GM12873 (cell line): Measurements from ENCODE around the gene ODF2L.

ENCODE experiments used
- CTCF ChIP-seq: IDR thresholded peaks from 2 replicates; pipeline ENCODE4 v1.5.1; 2012; ENCODE audit warnings: low read depth, mild to moderate bottlenecking, moderate library complexity, low read length, control low read depth; ENCODE audit not compliant: insufficient read depth; ENCODE audit errors: missing control alignments

Gene ODF2L

GRCh38 chr1:86416343-86416742 lies 20.2 kb upstream of the ODF2L start:
- no peak for TF ChIP-seq CTCF

GRCh38 chr1:86410879-86411278 lies 14.8 kb upstream of the ODF2L start:
- no peak for TF ChIP-seq CTCF

- TF ChIP-seq CTCF: no peak
These were observed 13.4 kb upstream of the ODF2L start for GRCh38 chr1:86409416-86410021.

GRCh38 chr1:86396498-86396890 lies 371 bp upstream of the ODF2L start:
- TF ChIP-seq CTCF: no peak

- no peak for TF ChIP-seq CTCF
These were observed 1.7 kb downstream of the ODF2L start for GRCh38 chr1:86394416-86394815.

GRCh38 chr1:86389307-86389706 lies 6.8 kb downstream of the ODF2L start:
- no peak for TF ChIP-seq CTCF

GRCh38 chr1:86388777-86389176 lies 7.3 kb downstream of the ODF2L start:
- TF ChIP-seq CTCF: no peak
